Ovary (tissue), 3 donors: ENCODE measurements around the gene PLBD2.

Source experiments
- CTCF ChIP-seq, 3 donors: fragments of 450-650 bp in 2 of 3; fragments of 200-600 bp in 1 of 3; IDR thresholded peaks; one replicate each; pipeline versions ENCODE4 v1.5.1 to v1.8.0; 2016 to 2022; ENCODE audit warnings: antibody characterized with exemption in 3 of 3, mild to moderate bottlenecking in 1 of 3
- EP300 ChIP-seq: sonication (generic); formaldehyde crosslinking; IDR thresholded peaks from one replicate; pipeline ENCODE4 v1.6.1; 2017; ENCODE audit warnings: antibody characterized with exemption
- POLR2A ChIP-seq: fragments of 450-650 bp; IDR thresholded peaks from one replicate; pipeline ENCODE4 v1.6.1; 2017; ENCODE audit warnings: antibody characterized with exemption, mild to moderate bottlenecking, moderate library complexity
- donor health status: DM: no; HTN: no; CAD: no.

- TF ChIP-seq CTCF (IDR thresholded peaks at IDR 0.05) (no peak), POLR2A (no peak), EP300 (no peak)
Observed at GRCh38 chr12:113384778-113385177, 26.4 kb downstream of the PLBD2 start.
